TTC549 (cell line): ENCODE results near the gene OLFML2A.
"Not testable (repeated sequence)": the region's sequence is repeated elsewhere in the genome, so short reads cannot be mapped to it uniquely, and the experiment has no call there.

Experiments
- FAIRE-seq: peaks from 2 replicates; lab custom pipeline; 2012; peaks lifted over from hg19 to GRCh38; lab: Jason Lieb, UNC

Gene OLFML2A

GRCh38 chr9:124829334-124829669 is 52.4 kb downstream of the OLFML2A start:
- no peak for FAIRE-seq

GRCh38 chr9:124830593-124830992 is 53.7 kb downstream of the OLFML2A start:
- no peak for FAIRE-seq

GRCh38 chr9:124831642-124832364 is 54.9 kb downstream of the OLFML2A start:
- FAIRE-seq = no peak

- no peak for FAIRE-seq
These were observed 57.7 kb downstream of the OLFML2A start for GRCh38 chr9:124834591-124834990.

GRCh38 chr9:124835026-124835557 is 58.2 kb downstream of the OLFML2A start:
- FAIRE-seq = no peak

GRCh38 chr9:124838132-124838531 is 61.2 kb downstream of the OLFML2A start:
- FAIRE-seq = not testable (repeated sequence)

- not testable (repeated sequence) for FAIRE-seq
These were observed 61.8 kb downstream of the OLFML2A start for GRCh38 chr9:124838567-124839275.

- FAIRE-seq = no peak
These were observed 62.8 kb downstream of the OLFML2A start for GRCh38 chr9:124839612-124840299.

GRCh38 chr9:124840300-124840833 is 63.4 kb downstream of the OLFML2A start:
- FAIRE-seq = no peak

GRCh38 chr9:124841075-124841821 is 64.3 kb downstream of the OLFML2A start:
- no peak for FAIRE-seq

GRCh38 chr9:124843456-124844034 is 66.6 kb downstream of the OLFML2A start:
- no peak for FAIRE-seq

- FAIRE-seq = no peak
These were observed 67.4 kb downstream of the OLFML2A start for GRCh38 chr9:124844291-124844690.

GRCh38 chr9:124846467-124846866 is 69.5 kb downstream of the OLFML2A start:
- FAIRE-seq = not testable (repeated sequence)

GRCh38 chr9:124846969-124847368 is 70.0 kb downstream of the OLFML2A start:
- FAIRE-seq = no peak

- FAIRE-seq = no peak
These were observed 72.9 kb downstream of the OLFML2A start for GRCh38 chr9:124849801-124850200.

- no peak for FAIRE-seq
These were observed 75.3 kb downstream of the OLFML2A start for GRCh38 chr9:124852121-124852828.

- FAIRE-seq = no peak
These were observed 76.0 kb downstream of the OLFML2A start, which contains the start of gene WDR38 for GRCh38 chr9:124852829-124853531. Gene WDR38, plus strand, starts transcription at chr9:124853460. Its CDS starts 72 bp downstream, at chr9:124853532.

- no peak for FAIRE-seq
These were observed 76.7 kb downstream of the OLFML2A start for GRCh38 chr9:124853605-124854143.

- no peak for FAIRE-seq
These were observed 77.2 kb downstream of the OLFML2A start for GRCh38 chr9:124854161-124854560.

- no peak for FAIRE-seq
These were observed 77.9 kb downstream of the OLFML2A start for GRCh38 chr9:124854822-124855221.
